ENCODE measurements around the gene OR10A3.

- TF ChIP-seq, protein P1, sequence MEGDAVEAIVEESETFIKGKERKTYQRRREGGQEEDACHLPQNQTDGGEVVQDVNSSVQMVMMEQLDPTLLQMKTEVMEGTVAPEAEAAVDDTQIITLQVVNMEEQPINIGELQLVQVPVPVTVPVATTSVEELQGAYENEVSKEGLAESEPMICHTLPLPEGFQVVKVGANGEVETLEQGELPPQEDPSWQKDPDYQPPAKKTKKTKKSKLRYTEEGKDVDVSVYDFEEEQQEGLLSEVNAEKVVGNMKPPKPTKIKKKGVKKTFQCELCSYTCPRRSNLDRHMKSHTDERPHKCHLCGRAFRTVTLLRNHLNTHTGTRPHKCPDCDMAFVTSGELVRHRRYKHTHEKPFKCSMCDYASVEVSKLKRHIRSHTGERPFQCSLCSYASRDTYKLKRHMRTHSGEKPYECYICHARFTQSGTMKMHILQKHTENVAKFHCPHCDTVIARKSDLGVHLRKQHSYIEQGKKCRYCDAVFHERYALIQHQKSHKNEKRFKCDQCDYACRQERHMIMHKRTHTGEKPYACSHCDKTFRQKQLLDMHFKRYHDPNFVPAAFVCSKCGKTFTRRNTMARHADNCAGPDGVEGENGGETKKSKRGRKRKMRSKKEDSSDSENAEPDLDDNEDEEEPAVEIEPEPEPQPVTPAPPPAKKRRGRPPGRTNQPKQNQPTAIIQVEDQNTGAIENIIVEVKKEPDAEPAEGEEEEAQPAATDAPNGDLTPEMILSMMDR (IDR thresholded peaks at IDR 0.05), result no peak
- TF ChIP-seq EP300 (IDR thresholded peaks at IDR 0.05) (no peak), POLR2A (IDR thresholded peaks at IDR 0.05) (no peak)
Observed at GRCh38 chr11:7936615-7937014, 4.9 kb downstream of the OR10A3 start.

Data from upper lobe of left lung (tissue), 4 donors.